ENCODE measurements around the gene TYROBP.

GRCh38 chr19:35943321-35944301 is 35.5 kb upstream of the TYROBP start:
- TF ChIP-seq, protein P1, sequence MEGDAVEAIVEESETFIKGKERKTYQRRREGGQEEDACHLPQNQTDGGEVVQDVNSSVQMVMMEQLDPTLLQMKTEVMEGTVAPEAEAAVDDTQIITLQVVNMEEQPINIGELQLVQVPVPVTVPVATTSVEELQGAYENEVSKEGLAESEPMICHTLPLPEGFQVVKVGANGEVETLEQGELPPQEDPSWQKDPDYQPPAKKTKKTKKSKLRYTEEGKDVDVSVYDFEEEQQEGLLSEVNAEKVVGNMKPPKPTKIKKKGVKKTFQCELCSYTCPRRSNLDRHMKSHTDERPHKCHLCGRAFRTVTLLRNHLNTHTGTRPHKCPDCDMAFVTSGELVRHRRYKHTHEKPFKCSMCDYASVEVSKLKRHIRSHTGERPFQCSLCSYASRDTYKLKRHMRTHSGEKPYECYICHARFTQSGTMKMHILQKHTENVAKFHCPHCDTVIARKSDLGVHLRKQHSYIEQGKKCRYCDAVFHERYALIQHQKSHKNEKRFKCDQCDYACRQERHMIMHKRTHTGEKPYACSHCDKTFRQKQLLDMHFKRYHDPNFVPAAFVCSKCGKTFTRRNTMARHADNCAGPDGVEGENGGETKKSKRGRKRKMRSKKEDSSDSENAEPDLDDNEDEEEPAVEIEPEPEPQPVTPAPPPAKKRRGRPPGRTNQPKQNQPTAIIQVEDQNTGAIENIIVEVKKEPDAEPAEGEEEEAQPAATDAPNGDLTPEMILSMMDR (IDR thresholded peaks at IDR 0.05): no peak
- no peak for TF ChIP-seq POLR2A (IDR thresholded peaks at IDR 0.05)
